MM.1S (cell line): ENCODE measurements around the gene GZF1.

Source experiments
- DNase-seq: peaks from one replicate; pipeline ENCODE4 v3.0.0-alpha.2; 2015
- H2AFZ ChIP-seq: fragments of 300-600 bp; sonication (generic); 2 replicates; pipeline ENCODE4 v1.6.0; 2016; ENCODE audit warnings: antibody characterized with exemption, low read length
- H3F3A ChIP-seq: fragments of 300-600 bp; sonication (generic); 2 replicates; pipeline ENCODE4 v1.6.1; 2016; ENCODE audit warnings: mild to moderate bottlenecking, antibody characterized with exemption, low read length, moderate library complexity, mixed read lengths; ENCODE audit not compliant: insufficient read depth
- H3K27ac ChIP-seq: fragments of 300-600 bp; sonication (generic); 2 replicates; pipeline ENCODE4 v1.5.1; 2016; ENCODE audit warnings: mild to moderate bottlenecking, low read length
- H3K27me3 ChIP-seq: fragments of 300-600 bp; sonication (generic); replicated peaks from 2 replicates; pipeline ENCODE4 v1.6.0; 2016; ENCODE audit warnings: low read length; ENCODE audit not compliant: insufficient read depth
- H3K36me3 ChIP-seq: fragments of 300-600 bp; sonication (generic); replicated peaks from 2 replicates; pipeline ENCODE4 v1.6.1; 2016; ENCODE audit warnings: mild to moderate bottlenecking, low read length, mixed read lengths; ENCODE audit not compliant: insufficient read depth
- H3K4me1 ChIP-seq: fragments of 300-600 bp; sonication (generic); 2 replicates; pipeline ENCODE4 v1.6.1; 2016; ENCODE audit warnings: low read length, mixed read lengths
- H3K4me2 ChIP-seq: fragments of 300-600 bp; sonication (generic); 2 replicates; pipeline ENCODE4 v1.6.0; 2016; ENCODE audit warnings: low read depth, low read length
- H3K4me3 ChIP-seq: fragments of 300-600 bp; sonication (generic); 2 replicates; pipeline ENCODE4 v1.5.1; 2016; ENCODE audit warnings: low read length, mixed read lengths
- H3K79me2 ChIP-seq: fragments of 300-600 bp; sonication (generic); 2 replicates; pipeline ENCODE4 v1.6.1; 2016; ENCODE audit warnings: mixed run types, low read length, mixed read lengths
- H3K9ac ChIP-seq: fragments of 300-600 bp; sonication (generic); 2 replicates; pipeline ENCODE4 v1.6.1; 2016; ENCODE audit warnings: low read length, mixed read lengths
- H3K9me2 ChIP-seq: fragments of 300-600 bp; sonication (generic); replicated peaks from 2 replicates; pipeline ENCODE4 v1.6.1; 2016; ENCODE audit warnings: mild to moderate bottlenecking, low read length, mixed read lengths; ENCODE audit not compliant: insufficient read depth
- H3K9me3 ChIP-seq: fragments of 300-600 bp; sonication (generic); replicated peaks from 2 replicates; pipeline ENCODE4 v1.6.1; 2016; ENCODE audit warnings: mild to moderate bottlenecking, low read length, mixed read lengths; ENCODE audit not compliant: insufficient read depth
- H4K20me1 ChIP-seq: fragments of 300-600 bp; sonication (generic); 2 replicates; pipeline ENCODE4 v1.6.1; 2016; ENCODE audit warnings: mild to moderate bottlenecking, low read length, moderate library complexity, mixed read lengths; ENCODE audit not compliant: insufficient read depth
- CTCF ChIP-seq: fragments of 300-600 bp; sonication (generic); IDR thresholded peaks from 2 replicates; pipeline ENCODE4 v1.5.1; 2016; ENCODE audit warnings: antibody characterized with exemption, low read length, mixed read lengths
- EZH2 ChIP-seq: fragments of 300-600 bp; sonication (generic); optimal IDR thresholded peaks from 2 replicates; pipeline ENCODE3; 2017; ENCODE audit warnings: low read depth, mild to moderate bottlenecking, antibody characterized with exemption, low read length, mixed read lengths
- EZH2phosphoT487 ChIP-seq: fragments of 300-600 bp; sonication (generic); IDR thresholded peaks from 2 replicates; pipeline ENCODE4 v1.6.1; 2018; ENCODE audit warnings: antibody characterized with exemption, low read length

The GZF1 gene

GRCh38 chr20:23371496-23371895 is 9.5 kb downstream of the GZF1 start:
- Histone ChIP-seq H3K9me2 (no peaks in the 10 kb centered on the region), H3K79me2 (peaks cover 35% of the 10 kb centered on the region), H2AFZ (no peak overlapping the region), H3F3A (peaks cover 2% of the 10 kb centered on the region; the same call in 1 of the 2 replicates), H4K20me1 (no peaks in the 10 kb centered on the region), H3K4me3 (no peak overlapping the region), H3K27me3 (no peaks in the 10 kb centered on the region), H3K4me1 (peaks cover 16% of the 10 kb centered on the region), H3K9me3 (no peaks in the 10 kb centered on the region), H3K9ac (no peak overlapping the region), H3K36me3 (peaks cover 5% of the 10 kb centered on the region; the same call in 1 of the 2 replicates), H3K27ac (no peak overlapping the region), H3K4me2 (no peak overlapping the region)
- no peak for TF ChIP-seq CTCF
- DNase-seq = no peak

GRCh38 chr20:23374441-23374840 is 12.5 kb downstream of the GZF1 start:
- H2AFZ ChIP-seq = no peak overlapping the region
- no peak overlapping the region for H3K4me2 ChIP-seq
- H3K79me2 ChIP-seq = peaks cover 6% of the 10 kb centered on the region
- H3F3A ChIP-seq = no peaks in the 10 kb centered on the region; the same call in 1 of the 2 replicates
- H3K27ac ChIP-seq = no peak overlapping the region
- no peaks in the 10 kb centered on the region for H4K20me1 ChIP-seq
- H3K36me3 ChIP-seq = no peaks in the 10 kb centered on the region; the same call in 1 of the 2 replicates
- H3K9me2 ChIP-seq = no peaks in the 10 kb centered on the region
- no peak for DNase-seq
- no peaks in the 10 kb centered on the region for H3K9me3 ChIP-seq
- TF ChIP-seq CTCF (no peak), EZH2 (no peak), EZH2phosphoT487 (no peak)
- H3K9ac ChIP-seq = no peak overlapping the region
- H3K4me1 ChIP-seq = no peaks in the 10 kb centered on the region
- no peak overlapping the region for H3K4me3 ChIP-seq
- no peaks in the 10 kb centered on the region for H3K27me3 ChIP-seq

DNA sequence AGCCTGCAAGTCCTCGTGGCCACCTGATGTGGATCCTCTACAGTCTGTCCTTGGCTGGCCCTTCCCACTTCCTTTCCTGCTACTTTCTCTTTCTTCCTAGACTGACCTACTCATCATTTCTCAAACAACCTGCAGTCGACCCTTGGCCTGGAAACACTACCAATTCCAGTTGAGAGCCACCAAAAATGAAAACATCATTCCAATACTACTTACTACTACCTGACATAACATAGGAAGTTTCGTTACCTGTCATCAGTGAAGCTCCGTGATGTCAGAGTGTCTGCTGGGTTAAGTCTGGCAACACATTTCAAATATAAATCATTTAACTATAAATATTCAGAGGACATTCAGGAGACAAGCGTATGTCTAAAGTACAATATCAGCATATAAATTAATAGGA is 13.8 kb downstream of the GZF1 start:
- DNase-seq = no peak
- Histone ChIP-seq H3F3A (no peaks in the 10 kb centered on the region; the same call in 1 of the 2 replicates), H3K36me3 (no peaks in the 10 kb centered on the region; the same call in 1 of the 2 replicates), H3K4me3 (no peak overlapping the region), H3K4me1 (no peaks in the 10 kb centered on the region), H3K27me3 (no peaks in the 10 kb centered on the region), H3K79me2 (no peaks in the 10 kb centered on the region), H3K27ac (no peak overlapping the region), H3K9ac (no peak overlapping the region), H3K9me3 (no peaks in the 10 kb centered on the region), H3K4me2 (no peak overlapping the region), H3K9me2 (no peaks in the 10 kb centered on the region), H2AFZ (no peak overlapping the region), H4K20me1 (no peaks in the 10 kb centered on the region)
- no peak for TF ChIP-seq CTCF
